Measurements from ENCODE around the gene SIDT2.
"Not testable (repeated sequence)": the region's sequence is repeated elsewhere in the genome, so short reads cannot be mapped to it uniquely, and the experiment has no call there.

The SIDT2 gene

GRCh38 chr11:117203069-117203407 lies 24.5 kb downstream of the SIDT2 start:
- DNase-seq (ENCODE audit: low read depth in 2 of 2), result no peak

GRCh38 chr11:117204283-117205080 lies 25.9 kb downstream of the SIDT2 start:
- DNase-seq (ENCODE audit: low read depth in 2 of 2), result no peak

GRCh38 chr11:117205211-117205818 lies 26.8 kb downstream of the SIDT2 start:
- DNase-seq (ENCODE audit: low read depth in 2 of 2), result no peak

DNA sequence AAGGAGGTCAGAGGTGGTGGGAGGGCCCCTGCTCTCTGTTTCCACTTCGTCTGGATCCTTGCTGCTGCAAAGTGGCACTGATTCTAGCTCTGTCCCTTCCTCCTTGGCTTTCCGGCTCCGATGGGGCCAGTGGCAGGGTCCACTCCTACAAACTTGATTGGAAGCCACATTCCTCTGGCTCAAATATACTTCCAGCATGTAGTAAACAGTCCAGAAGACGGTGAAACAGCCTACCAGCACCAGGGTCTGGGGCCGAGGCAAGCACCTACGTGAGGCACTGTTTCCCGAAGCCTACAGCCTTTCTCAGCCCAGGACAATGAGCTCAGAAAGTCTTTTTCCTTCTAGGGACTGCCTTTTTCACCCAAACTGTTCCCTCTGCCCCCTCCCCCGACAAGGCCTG lies 27.6 kb downstream of the SIDT2 start:
- DNase-seq (ENCODE audit: low read depth in 2 of 2), result not testable (repeated sequence)

- DNase-seq (ENCODE audit: low read depth in 2 of 2), result not testable (repeated sequence)
Measured at GRCh38 chr11:117206859-117207258, 28.3 kb downstream of the SIDT2 start.

DNA sequence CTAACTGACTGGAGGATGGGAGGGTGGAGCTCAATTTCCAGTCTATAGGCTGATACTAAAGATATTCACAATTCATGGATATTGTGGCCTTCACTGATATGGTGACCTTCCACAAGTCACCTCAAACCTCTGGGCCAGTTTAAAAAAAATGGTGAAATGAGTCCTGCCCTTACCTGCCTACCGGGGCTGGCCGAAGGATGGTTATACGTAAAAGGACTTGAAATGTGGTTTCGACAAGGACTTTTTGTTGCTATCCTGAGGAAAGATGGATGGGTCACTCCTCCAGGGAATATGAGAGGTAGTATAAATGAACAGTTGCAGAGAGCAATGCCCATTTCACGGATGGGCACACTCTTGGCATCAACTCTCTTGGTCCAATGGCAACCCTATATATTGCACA lies 28.9 kb downstream of the SIDT2 start:
- DNase-seq (ENCODE audit: low read depth in 2 of 2), result not testable (repeated sequence)

DNA sequence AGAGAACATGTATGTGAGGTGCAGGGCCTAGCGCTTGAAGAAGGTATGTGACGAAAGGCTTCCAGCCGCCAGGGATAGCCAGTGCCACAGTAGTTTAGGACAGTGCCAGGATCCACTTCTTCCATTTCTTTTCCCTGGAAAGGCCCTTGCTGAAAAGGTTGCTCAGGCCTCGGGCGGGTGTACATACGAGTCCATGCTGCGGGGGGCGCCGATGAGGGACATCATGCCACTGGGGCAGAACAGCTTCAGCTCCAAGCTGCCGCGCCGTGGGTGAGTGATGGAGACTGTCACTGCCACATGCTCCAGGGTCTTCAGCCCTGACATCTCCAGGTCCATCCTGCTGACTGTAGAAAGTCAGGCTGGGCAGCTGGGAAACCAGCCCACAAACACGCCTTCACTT lies 30.2 kb downstream of the SIDT2 start:
- not testable (repeated sequence) for DNase-seq (ENCODE audit: low read depth in 2 of 2)

DNA sequence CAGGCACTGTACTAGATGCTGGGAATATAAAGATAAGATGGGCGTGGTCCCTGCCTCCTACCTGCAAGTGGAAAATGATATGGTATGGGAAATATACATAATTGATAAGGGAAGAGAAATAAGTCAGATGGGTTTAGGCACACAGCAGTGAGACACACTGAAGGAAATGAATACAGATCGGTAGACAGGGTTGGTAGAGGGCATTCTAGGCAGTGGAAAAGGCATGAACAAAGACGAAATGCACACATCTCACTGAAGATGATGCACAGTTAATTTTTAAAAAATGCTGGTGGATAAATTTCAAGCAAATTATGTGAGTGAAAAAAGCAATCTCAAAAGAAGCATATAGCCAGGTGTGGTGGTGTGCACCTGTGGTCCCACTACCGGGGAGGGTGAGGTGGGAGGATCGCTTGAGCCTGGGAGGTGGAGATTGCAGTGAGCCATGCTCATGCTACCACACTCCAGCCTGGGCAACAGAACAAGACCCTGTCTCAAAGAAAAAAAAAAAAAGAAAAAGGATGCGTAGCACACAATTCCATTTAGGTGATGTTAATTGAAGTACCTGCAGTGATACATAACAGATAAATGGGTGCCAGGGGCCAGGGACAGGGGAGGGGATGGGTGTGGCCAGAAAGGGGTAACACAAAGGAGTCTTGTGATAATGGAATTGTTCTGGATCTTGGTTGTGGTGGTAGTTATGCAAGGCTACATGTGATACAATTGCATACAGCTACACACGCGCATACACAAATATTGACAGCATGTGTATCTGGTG lies 31.0 kb downstream of the SIDT2 start:
- DNase-seq (ENCODE audit: low read depth in 2 of 2), result not testable (repeated sequence)

- no peak for DNase-seq (ENCODE audit: low read depth in 2 of 2)
Measured at GRCh38 chr11:117210620-117211019, 32.1 kb downstream of the SIDT2 start.

DNA sequence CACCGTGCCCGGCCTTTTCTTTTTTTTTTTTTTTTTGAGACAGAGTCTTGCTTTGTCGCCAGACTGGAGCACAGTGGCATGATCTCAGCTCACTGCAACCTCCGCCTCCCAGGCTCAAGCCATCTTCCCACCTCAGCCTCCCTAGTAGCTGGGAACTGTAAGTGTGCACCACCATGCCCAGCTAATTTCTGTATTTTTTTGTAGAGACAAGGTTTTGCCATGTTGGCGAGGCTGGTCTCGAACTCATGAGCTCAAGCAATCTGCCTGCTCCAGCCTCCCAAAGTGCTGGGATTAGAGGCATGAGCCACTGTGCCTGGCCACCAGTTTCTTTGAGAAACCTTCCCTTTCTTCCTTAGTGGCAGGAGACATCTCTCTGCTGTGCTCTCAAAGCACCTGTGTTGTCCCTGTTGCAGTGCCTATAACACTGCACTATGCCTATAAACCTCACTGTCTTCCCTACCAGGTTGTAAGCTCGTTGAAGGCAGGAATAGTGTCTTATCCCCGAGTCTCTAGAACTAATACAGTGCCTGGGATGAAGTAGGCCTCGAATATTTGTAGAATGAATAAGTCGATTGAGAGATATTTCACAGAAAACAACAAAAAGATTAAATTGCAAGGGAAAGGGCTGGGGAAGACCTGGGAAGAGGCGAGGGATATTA lies 34.3 kb downstream of the SIDT2 start:
- no peak for DNase-seq (ENCODE audit: low read depth in 2 of 2)

DNA sequence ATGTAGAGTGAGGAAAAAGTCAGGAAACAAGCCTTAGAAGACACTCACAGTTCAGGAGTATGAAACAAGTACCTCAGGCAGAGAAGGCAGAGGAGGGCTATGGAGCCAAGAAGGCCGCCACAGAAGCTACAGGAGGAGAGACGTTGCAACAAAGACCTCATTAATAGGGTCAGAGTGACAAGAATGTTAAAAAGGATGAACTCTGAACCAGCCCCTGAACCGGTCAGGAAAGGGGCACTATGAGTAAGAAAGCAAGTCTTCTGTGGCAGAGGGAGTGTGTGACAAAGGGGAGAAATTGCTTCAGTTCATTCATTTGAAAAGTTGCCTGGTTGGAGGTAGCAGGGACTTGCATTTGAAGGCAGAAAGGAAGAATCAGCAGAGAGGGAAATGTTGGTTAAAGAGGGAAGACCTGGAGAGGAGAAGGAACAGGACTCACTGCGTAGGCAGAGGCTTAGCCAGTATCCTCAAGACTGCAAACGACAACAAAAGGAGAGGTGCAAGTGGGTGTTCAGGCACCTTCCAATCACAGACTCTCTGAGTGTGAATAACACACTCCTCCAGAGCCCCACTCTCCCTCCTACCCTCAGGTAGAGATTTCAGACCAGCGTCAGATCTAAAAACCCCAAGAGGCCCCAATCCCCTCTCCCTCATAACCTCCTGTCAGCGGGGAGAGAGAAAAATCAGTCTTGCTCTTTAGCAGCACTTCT lies 36.0 kb downstream of the SIDT2 start:
- DNase-seq (ENCODE audit: low read depth in 2 of 2), result no peak

DNA sequence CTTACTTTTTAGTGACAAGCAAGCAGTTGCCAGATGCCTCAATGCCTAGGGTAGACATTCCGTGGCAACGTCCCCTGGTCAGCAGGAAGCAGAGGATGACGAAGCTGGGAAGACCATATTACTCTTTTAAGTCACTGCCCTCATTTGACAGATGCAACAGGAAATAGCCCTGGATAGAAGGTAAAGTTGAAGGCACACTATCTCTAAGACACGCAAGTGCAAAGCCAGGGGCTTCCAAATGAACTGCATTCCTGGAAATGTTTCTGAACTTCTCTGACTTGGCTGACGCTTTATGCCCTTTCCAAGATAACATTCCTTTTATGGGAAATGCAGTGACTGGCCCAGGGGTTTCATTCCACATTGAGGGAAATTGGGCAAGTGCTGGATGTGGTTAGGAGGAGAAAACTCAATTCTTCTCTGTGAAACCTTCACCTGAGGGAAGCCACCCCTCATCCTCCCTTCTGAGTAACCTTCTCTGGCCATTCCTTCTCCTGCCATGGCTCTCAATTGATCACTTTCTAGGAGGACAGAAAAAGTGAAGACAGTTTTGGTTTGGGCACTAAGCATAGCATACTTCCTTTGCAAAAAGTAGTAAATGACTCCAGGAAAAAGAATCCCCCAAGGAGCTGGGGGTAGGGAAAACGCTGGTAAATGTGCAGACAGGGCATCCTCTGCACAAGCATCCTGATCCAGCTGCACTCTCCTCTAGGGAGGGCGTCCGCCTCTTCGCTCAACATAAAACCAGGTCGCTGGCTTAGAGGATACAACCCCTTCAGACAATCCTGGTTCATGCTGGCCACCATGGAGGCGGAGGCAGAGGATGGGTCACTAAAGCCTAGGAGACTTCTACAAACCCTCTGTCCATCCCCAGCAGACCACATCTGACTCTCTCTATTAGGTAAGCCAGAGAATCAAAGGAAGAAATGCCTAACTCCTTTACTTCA lies 38.9 kb downstream of the SIDT2 start:
- DNase-seq (ENCODE audit: low read depth in 2 of 2), result no peak

GRCh38 chr11:117218133-117218915 lies 39.8 kb downstream of the SIDT2 start:
- no peak for DNase-seq (ENCODE audit: low read depth in 2 of 2)

DNA sequence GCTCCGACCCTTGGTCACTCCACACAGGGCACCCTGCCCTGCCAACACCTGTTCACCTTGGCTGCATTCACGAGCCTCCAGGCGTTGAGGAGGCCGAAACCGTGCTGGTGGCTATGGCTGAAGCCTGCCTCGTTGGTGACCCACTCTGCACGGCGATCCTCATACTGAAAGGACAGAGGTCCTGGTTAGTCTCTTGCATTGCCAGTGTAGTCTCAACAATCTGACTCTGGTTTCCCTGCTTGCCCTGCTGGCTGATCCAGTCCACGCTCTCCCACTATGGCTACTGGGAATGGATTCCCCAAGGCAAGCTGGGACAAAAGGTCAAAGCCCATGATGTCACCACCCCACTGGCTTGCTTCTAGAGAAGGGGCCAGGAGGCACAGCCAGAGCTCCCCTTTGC lies 40.5 kb downstream of the SIDT2 start:
- no peak for DNase-seq (ENCODE audit: low read depth in 2 of 2)

DNA sequence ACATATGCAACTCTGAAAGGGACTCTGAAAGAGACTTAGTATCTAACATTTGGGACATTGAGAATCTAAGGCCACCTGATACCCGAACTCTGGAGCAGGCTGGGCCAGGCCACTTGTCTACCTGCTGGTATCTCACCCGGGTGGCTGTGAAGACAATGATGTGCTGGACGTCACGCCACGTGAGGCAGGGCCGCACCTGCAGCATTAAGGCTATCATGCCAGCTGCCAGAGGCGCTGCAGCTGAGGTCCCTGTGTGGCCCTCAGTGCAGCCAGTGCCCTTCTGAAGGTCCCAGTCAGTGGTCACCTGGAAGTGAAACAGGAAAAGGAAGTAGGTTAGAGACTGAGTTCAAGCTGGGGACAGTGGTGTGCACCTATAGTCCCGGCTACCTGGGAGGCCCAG lies 40.9 kb downstream of the SIDT2 start:
- no peak for DNase-seq (ENCODE audit: low read depth in 2 of 2)

- DNase-seq (ENCODE audit: low read depth in 2 of 2), result no peak
Measured at GRCh38 chr11:117219995-117220394, 41.5 kb downstream of the SIDT2 start.

DNA sequence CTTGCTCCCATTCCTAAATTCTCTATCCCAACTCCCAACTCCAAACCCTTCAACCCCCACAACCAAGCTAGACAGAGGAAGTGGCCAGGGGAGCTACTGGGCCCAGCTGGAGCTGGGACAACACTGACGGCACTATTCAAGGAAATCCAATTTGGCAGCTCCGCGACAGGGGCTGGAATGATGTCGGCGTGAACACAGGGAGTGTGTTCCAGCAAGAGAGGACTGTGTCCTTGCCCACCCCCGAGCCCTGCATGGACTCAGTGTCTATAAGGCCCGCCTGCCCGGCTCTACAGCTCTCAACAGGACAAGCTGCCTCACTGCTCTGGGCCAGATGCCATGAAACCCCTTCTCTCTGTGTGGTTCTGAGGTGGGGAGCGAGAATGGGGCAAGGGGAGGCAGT lies 42.0 kb downstream of the SIDT2 start:
- DNase-seq (ENCODE audit: low read depth in 2 of 2), result no peak

GRCh38 chr11:117220999-117221774 lies 42.6 kb downstream of the SIDT2 start:
- DNase-seq (ENCODE audit: low read depth in 2 of 2), result no peak
